CD4-positive, alpha-beta T cell treated with Interleukin-1 beta for 1 hour (primary cell): Measurements from ENCODE around the gene ANKRD26.
"Not testable (repeated sequence)": the region's sequence is repeated elsewhere in the genome, so short reads cannot be mapped to it uniquely, and the experiment has no call there.

ENCODE experiments used
- DNase-seq, 2 donors: peaks; one replicate each; pipeline ENCODE4 v3.0.0-alpha.2; 2020 to 2022

The ANKRD26 gene

GRCh38 chr10:27099916-27100812 lies at the start of gene ANKRD26:
Gene ANKRD26, minus strand, starts transcription at chr10:27100494. Its CDS starts 168 bp downstream, at chr10:27100326.
- peak; percentile 96 for DNase-seq

DNA sequence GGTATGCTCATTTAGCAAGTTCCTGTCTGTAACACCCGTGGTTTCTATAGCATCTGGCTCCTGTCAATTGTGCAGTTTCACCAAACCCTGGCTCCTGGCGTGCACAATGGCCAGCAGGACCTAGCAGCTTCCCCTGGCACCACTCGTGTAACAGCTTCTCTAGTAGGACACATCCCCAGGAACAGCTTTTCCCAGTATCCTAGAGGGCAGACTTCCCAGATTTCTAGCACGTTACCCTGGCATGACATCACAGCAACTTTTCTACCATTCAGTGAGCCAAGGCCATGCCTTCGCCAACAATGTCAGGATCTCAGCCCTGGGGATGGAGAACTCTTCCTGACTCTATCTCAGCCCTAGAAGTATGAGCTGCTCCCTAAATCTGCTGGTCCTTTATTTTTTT lies 47.4 kb upstream of the ANKRD26 start:
- no peak for DNase-seq

DNA sequence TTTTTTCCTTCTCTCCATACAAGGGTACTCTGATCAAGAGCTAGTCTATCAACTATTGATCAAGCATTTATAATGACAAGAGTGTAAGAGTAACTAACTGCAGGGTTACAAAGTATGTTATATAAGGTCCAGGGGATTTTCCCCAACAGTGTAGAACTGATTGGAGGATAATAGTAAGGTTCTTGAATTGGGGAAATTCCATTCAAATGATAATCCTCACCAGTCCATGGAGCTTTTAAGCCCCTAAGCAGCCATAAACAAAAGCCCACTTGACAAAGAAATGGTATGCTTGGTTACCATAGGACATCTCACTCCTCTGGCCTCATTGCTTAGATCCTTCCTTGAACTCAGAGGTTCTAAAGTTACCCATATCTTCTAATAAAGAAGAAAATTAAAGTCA lies 45.6 kb upstream of the ANKRD26 start:
- DNase-seq, result no peak

- DNase-seq, result no peak
Observed at GRCh38 chr10:27143686-27144085, 43.4 kb upstream of the ANKRD26 start.

DNA sequence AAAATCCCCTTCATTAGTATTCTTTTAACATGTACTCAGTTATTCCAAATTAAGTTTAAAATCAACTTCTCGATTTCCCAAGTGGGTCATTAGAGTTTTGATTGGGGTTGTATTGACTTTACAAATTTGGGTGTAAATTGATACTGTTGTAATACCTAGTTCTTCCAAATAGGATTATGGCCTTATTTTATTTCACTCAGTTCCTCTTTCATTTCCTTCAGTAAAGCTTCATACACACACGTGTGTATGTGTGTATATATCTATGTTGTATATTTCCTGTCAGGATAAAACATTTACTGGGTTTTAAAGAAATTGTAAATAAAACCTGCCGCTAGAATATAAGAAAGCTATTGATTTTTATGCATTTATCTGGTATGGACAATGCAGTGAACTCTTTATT lies 38.0 kb upstream of the ANKRD26 start:
- DNase-seq, result no peak

- no peak for DNase-seq
Observed at GRCh38 chr10:27134371-27134770, 34.1 kb upstream of the ANKRD26 start.

DNA sequence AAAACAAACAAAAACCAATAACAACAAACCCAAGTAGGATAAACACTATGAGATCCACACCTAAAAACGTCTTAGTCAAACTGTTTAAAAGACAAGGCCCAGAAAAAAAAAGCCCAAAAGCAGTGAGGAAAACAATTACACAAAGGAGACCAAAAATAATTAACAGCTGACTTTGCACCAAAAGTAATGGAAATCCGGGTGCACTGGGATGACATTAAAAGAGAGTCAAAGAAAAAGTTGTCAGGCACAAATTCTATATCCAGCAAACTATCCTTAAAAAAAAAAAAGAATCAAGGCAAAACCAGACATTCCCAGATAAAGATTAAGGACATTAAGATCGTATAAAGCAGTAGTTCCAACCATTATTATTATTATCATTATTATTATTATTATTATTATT lies 7.9 kb upstream of the ANKRD26 start:
- no peak for DNase-seq

GRCh38 chr10:27104919-27105318 lies 4.6 kb upstream of the ANKRD26 start:
- DNase-seq, result peak in 1 of 2 donors; percentile 5

GRCh38 chr10:27100813-27101347 lies 586 bp upstream of the ANKRD26 start:
- peak; percentile 32 to 33 for DNase-seq

DNA sequence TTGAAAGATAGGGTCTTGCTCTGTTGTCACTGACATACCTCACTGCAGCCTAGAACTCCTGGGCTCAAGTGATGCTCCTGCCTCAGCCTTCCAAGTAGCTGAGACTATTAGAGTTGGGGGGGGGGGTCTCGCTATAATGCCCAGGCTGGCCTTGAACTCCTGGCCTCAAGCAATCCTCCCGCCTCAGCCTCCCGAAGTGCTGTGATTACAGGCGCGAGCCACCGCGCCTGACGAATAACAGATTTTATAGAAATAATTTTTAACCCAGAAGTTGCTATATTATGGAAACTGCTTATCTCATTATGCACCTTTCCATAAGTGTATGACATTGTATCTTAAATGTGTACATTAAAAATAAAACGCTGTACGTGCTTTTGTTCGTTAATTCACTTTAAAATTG lies 846 bp downstream of the ANKRD26 start:
- DNase-seq, result no peak

- DNase-seq, result no peak
Observed at GRCh38 chr10:27088119-27089044, 11.9 kb downstream of the ANKRD26 start.

GRCh38 chr10:27072436-27073114 lies 27.7 kb downstream of the ANKRD26 start:
- DNase-seq, result no peak

DNA sequence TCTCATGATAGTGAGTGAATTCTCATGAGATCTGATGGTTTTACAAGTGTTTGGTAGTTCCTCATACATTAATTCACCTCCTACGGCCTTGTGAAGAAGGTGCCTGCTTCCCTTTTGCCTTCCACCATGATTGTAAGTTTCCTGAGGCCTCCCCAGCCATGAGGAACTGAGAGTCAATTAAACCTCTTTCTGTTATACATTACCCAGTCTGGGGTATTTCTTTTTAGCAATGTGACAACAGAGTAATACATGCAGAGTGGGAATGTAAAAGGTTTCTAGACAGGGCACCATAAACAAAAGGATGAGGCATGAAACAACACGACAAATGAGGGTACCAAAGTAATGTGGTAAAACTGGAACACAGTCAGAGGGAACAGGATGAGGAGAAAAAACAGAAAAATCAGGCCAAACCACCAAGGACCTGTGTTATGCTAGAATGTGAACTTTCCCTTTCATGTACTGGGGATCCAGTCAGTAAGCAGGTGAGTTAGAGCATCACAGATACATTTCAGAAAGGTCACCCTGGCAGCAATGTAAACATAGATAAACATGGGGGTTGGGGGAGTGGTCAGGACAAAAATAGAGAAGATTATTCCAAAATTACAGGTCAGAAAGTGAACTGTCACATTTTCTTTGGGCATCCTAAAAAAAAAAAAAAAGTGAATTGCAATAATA lies 31.9 kb downstream of the ANKRD26 start:
- DNase-seq, result no peak

DNA sequence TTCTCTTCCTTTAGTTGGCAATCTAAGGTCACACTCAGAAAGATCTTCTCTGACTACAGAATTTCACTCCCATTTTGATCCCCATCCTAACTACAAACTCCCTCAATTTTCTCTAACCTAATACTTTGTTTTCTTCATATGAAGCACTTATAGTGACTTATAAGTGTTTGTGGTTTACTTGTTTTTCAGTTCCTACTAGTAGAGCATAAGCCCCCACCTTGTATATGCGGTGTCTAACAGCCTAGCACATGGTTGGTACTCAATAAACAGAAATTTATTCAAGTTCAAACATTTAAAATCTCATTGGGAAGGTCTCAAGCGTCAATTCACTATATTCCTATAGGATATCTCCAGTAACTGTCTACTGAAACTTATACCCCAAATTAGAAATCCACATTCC lies 35.2 kb downstream of the ANKRD26 start:
- DNase-seq, result no peak

GRCh38 chr10:27052656-27053055 lies 47.6 kb downstream of the ANKRD26 start:
- DNase-seq, result no peak

- not testable (repeated sequence) for DNase-seq
Observed at GRCh38 chr10:27045247-27045646, 55.0 kb downstream of the ANKRD26 start.

DNA sequence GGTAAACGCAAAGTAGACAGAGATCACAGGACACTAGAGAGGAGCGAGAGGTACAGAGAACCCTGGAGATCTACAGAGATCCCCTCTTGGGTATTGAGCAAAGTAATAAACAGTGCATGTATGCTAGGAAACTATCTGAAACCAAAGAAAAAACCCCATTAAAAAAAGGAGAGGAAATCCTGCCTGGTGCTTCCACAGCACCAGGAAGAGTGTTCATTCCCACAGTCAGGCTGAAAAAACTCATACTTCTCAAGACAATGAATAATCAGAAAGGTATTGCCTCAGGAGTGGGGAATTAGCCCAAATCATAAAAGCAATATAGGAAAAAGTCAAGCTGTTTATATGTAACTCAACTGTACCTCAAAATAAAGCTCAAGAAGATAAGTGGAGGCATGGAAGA lies 59.1 kb downstream of the ANKRD26 start:
- DNase-seq, result no peak

GRCh38 chr10:27038168-27038567 lies 62.1 kb downstream of the ANKRD26 start:
- no peak for DNase-seq

DNA sequence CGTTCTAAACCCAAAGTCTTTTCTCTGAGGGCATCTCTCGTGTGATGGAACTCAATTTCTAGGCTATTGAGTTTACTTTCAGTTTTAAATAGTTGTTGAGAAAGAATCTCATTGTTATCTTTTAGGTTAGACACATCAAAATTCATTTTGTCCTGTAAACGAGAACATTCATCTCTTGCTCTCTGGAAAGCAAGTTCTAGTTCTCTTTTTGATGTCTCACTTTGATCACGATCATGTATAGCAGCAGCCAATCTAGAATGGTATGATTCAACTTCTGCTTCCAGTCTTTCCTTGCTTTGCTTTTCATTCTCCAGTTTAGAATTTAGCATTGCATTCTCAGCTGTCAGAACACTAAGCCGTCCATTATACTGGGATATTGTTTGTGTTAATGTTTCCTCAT lies 65.1 kb downstream of the ANKRD26 start:
- no peak for DNase-seq

DNA sequence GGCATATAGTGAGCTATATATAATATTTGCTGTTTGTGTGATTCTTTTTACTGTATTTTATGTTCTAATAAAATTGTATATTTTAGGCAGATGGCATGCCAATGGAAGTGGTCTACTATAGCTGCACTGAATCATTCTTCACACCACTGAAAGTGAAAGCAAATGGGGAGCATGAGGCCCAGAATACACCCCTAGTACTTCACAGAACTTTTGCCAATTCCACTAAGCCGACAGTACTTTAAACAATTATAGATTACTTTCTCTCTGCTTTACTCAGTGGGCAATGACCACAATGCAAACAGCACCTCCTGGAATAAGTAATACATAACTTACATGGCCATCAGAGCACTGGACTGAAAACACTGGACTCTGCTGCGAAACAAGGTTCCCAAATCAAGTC lies 70.2 kb downstream of the ANKRD26 start:
- no peak for DNase-seq

GRCh38 chr10:27022048-27022447 lies 78.2 kb downstream of the ANKRD26 start:
- no peak for DNase-seq

DNA sequence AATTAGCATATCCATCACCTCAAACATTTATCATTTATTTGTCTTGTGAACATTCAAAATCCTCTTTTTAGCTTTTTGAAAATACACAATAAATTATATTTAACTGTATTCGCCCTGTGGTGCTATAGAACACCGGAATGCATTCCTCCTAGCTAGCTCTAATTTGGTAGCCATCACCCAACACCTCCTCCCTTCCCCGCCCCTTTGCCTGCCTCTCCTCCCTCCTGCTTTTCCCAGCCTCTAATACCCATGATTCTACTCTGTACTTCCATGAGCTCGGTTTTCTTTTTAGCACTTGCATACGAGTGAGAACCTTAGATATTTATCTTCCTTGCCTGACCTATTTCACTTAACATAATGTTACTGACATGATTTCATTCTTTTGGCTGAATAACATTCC lies 80.1 kb downstream of the ANKRD26 start:
- DNase-seq, result no peak
